CD4-positive, alpha-beta T cell treated with Interleukin-4 for 4 hours (primary cell): ENCODE results near the gene ITGBL1.

Source experiments
- DNase-seq: peaks from one replicate; pipeline ENCODE4 v3.0.0-alpha.2; 2020

Gene ITGBL1

GRCh38 chr13:101631395-101631794 is 178.9 kb downstream of the ITGBL1 start:
- DNase-seq, result no peak

DNA sequence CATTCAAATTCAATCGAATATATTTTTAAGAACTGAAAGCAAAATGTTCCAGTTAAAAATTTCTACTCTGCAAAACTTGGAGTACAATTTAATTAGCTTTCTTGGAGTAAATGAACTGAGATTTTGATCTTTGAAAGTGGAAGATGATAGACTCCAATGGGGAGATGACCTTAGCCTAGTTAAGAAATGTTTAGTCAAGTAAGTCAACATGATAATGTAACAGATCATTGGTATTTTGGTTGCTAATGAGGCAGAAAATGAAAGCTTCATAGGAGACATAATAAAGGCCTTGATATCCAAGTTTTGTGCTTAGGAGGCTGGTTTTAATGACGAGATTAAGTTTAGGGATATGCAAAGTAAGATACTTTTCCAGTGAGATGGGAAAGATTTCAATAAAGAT is 181.7 kb downstream of the ITGBL1 start:
- DNase-seq, result no peak

DNA sequence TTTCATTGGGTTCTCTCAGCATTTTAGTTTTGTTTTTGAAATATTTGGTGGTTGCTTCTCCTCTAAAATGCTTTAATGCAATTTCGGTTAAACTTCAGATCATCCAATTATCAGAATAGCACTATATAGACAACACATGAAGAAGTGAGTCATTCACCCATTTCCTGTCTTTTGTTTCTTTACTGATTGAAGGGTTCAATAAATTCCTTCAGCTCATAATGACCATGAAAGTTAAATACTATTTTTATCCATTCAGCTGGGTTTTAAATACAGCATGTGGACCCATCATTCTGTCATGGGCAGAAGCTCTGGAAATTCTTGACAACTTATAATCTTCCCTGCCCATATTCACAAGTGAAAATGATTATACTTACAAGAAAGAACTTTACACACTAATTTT is 187.2 kb downstream of the ITGBL1 start:
- no peak for DNase-seq

DNA sequence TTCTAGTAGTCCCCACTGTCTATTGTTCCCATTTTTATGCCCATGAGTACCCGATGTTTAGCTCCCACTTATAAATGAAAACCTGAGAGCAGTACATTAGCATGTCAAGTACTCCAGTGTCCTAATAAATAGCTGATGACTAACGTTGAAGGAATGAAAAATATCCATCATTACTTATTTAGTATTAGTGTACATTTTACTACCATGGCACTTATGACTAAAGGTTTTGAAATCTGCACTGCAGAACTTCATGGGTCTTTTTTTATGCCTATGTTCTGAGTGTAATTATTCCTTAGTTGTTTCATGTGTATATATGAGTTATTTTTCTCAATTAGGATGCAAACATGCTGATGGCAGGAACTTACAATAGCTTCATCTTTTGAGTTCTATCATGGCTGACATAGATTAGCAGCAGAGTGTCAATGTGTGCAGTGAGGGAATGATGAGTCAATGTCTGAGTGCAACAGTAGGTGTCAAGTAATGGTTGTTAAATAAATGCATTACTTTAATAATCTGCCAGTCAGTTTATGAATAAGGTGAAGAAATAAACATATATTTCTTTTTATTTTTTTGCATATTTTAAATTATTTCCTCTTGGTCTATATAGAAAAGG is 188.4 kb downstream of the ITGBL1 start:
- DNase-seq, result no peak

- no peak for DNase-seq
These were observed 193.4 kb downstream of the ITGBL1 start for GRCh38 chr13:101645871-101646270.

DNA sequence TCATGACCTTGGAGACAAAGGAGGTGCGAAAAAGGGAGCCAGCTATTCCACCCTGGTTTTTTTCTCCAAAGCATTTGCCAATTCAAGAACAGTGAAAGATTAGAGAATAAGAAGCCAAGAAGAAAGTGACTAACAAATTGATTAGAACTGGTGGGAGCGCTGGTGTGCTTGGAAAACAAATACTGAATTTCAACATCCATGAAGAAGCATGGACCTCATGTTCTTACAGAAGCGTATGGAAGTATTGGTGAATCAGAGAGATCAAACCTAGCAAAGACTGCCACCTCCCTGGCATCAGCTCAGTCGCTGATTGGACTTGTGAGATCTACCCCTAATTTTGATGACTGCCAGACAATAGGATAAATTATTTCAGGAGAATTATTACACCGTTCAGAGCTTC is 195.3 kb downstream of the ITGBL1 start:
- DNase-seq, result no peak

- no peak for DNase-seq
These were observed 196.5 kb downstream of the ITGBL1 start for GRCh38 chr13:101648766-101649487.

- DNase-seq, result no peak
These were observed 197.1 kb downstream of the ITGBL1 start for GRCh38 chr13:101649488-101650126.

- DNase-seq, result no peak
These were observed 202.4 kb downstream of the ITGBL1 start for GRCh38 chr13:101654883-101655282.

GRCh38 chr13:101655435-101655834 is 203.0 kb downstream of the ITGBL1 start:
- DNase-seq, result no peak

GRCh38 chr13:101660711-101661110 is 208.2 kb downstream of the ITGBL1 start:
- no peak for DNase-seq

DNA sequence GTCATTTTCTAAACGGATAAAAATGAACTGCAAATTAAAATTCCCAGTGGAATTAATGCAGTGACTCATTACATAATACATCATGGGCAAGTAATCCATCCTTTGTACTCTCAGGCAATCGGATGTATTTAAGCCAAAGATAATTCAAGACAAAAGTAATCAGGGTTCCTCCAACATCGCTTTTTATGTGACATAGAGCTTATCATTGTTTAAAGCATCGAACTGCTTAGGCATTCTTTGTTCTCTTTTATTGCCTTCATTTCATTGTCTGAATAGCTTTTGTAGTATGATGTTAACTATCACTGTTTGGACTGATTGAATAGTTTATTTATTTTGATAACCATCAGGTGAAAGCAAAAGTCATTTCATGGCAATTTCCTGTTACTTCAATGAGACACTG is 209.4 kb downstream of the ITGBL1 start:
- no peak for DNase-seq

DNA sequence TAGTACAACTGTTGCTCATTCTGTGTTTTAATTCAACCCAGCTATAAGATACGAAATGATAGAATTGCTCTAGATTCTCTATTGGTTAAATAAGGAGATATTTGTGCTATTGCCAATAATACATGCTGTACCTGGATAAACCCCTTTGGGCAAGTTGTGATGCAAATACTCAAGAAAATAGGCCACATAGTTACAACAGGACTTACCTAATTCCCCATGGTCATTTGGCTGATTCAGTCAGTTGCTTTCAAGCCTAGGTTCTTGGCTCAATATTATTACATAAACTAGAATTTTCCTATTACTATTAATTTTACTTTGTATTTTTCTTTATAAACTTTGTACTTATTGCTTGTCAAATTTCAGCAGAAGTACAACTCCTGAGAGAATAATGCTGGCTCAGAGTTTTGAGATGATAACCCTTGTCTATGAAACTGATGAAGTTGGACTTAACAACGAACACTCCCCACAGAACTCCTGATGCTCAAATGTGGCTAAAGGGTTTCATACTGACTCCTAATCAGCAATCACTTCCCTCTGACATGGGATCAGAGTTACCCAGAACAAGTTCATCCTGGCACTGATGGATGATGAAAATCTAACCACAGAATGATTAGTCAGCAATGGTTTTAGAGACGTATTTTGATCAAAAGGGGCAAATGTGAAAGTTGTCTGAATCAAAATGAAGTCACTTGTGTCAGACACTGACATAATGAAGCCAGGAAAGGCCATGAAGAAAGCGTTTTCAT is 221.1 kb downstream of the ITGBL1 start:
- DNase-seq, result no peak

DNA sequence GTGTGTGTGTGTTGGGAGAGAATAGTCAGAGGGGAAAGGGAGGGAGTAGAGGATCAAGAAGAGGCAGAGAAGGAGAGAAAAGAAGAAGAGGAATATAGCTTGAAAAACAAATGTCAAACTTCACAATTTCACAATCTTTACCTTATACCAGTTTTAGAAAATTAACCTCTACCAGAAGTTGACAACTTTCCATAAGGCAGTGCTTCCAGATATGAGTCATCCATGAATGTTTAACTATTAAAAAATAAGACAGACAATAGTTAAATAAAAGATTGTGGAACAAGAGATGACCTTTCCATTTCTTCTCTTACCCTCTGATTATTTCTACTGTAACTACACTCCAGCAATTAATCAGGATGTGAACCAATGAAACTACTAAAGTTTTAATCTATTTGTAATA is 229.4 kb downstream of the ITGBL1 start:
- no peak for DNase-seq

DNA sequence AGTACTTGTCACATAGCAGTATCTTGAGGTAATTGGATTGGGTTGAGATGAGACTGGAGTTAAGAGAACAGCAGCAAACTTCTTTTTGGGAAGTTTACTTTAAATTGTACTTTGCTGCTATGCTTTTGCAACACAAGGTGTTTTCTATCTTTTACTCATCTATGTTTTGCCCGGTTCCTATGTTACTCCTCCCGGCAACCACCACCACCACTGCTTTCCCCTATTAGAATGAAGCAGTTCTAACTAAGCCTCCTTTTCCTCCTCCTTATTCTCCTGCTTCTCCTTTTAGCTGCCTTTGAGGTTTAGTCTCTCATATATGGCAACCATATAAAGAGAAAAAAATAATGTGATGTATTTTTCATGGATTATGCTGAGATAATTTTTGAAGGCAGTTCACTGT is 233.5 kb downstream of the ITGBL1 start:
- no peak for DNase-seq

DNA sequence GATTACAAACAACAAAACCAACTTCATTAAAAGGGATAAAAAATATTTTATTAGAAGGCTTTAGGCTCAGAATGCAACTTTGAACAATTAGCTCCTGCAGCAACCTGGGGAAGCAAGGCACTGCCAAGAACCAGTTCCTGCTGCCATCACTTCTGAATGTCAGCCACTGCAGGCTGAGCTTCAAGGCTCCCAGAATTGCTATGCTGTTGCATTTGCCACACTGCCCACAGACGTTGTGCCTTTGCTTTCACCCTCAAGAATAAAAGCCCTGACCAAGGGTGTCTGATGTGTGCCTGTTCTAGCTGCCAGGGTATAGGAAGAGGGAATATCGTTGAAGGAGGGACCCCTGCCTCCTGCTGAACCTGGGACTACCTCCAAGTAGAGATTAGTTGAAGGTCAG is 238.4 kb downstream of the ITGBL1 start:
- no peak for DNase-seq

DNA sequence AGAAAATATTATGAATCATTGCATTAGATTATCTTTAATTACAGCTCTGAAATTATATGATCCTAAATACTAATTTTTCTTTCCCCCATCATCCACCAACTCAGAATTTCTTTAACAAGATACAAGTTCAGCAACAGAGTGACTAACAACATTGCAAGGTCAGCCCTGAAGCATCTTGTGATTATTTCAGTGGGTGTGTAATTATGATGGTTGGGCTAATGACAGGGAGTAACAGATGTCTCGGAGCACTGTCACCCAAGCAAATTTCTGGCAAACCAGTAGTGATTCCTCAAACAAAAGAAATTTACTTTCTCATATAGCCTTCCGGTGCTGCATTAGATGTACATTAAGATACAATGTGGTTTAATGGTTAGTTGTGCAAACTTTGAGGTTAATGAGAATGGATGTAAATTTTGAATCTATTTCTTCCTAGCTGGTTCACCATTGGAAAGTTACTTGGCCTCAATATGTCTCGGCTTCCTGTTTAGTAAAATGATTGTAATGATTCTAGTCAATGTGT is 238.9 kb downstream of the ITGBL1 start:
- DNase-seq, result no peak

- DNase-seq, result no peak
These were observed 243.5 kb downstream of the ITGBL1 start for GRCh38 chr13:101695870-101696516.

- DNase-seq, result no peak
These were observed 245.3 kb downstream of the ITGBL1 start for GRCh38 chr13:101697745-101698144.

GRCh38 chr13:101698400-101698799 is 245.9 kb downstream of the ITGBL1 start:
- DNase-seq, result no peak

DNA sequence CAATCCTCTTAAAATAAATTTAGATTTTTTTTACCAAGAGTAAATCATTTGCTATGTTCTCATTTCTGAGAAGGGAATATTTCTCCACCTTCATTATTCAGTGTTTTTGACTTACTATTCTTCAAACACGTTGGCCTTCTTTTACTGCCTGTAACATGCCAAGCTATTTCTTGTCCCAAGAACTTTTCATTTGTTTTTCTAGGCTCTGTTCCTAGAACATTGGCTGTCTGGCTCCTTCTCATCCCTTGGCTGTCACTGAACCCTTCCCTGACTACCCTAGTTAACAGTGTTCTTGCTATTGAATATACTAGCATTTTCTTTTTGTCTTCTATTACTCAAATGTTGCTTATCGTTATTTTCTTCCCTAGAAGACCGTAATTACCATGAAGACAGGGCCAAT is 248.1 kb downstream of the ITGBL1 start:
- DNase-seq, result no peak

DNA sequence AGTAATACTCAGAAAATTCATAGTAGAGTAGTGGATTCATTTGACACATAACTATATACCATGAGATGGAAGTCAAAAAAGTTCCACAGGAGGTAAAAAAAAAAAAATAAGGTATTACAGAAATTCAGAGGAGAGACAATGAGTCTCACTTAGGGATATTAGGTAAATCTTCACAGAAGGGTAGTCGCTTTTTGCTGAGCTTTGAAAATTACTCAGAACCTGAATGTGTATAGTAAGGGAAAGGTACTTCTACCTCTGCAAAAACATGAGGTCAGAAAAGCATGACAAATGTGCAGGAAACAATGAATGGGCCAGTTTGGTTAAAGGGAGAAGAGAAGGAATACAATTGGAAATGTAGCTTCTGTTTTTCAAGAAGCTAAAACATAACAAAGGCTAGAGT is 250.6 kb downstream of the ITGBL1 start:
- DNase-seq, result no peak

DNA sequence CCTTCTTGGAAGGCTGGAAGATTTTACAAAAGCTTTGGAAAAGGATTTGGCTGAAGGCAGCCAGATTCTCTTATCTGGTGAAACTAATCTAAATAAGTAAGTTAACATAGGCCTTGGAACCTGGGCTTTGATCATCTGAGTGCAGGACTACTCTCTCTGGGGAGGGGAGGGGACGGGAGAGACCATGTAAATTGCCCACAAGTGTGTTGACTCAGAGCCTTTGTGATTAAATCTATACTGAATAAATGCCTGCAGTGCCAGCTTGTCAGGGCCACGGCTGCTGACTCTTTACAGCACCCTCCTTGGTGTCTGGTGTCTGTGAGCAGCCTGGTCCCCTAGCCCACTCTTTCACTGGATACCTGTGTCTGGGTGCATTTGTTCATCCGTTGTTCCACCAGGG is 251.4 kb downstream of the ITGBL1 start:
- DNase-seq, result no peak
